SK-N-SH treated with all-trans-retinoic acid at 6 μM for 48 hours (cell line): ENCODE results near the gene TRPM6.

Experiments
- ARNTL ChIP-seq: fragments of 450-650 bp; formaldehyde crosslinking; IDR thresholded peaks from 2 replicates; pipeline ENCODE4 v1.5.0; 2020; ENCODE audit warnings: low read depth, mild to moderate bottlenecking, moderate library complexity, borderline replicate concordance
- ESRRG ChIP-seq: fragments of 250-450 bp; sonication (Bioruptor Pico); IDR thresholded peaks from 2 replicates; pipeline ENCODE4 v1.6.1; 2021; ENCODE audit warnings: mild to moderate bottlenecking
- POU6F1 ChIP-seq: fragments of 250-450 bp; sonication (Bioruptor Pico); IDR thresholded peaks from 2 replicates; pipeline ENCODE4 v1.8.0; 2021; ENCODE audit warnings: low read depth, mild to moderate bottlenecking, moderate library complexity, borderline replicate concordance
- RARB ChIP-seq: fragments of 250-450 bp; sonication (Bioruptor Pico); IDR thresholded peaks from 2 replicates; pipeline ENCODE4 v1.8.0; 2021; ENCODE audit warnings: mild to moderate bottlenecking, moderate library complexity
- TOX ChIP-seq: fragments of 250-450 bp; sonication (Bioruptor Pico); IDR thresholded peaks from 2 replicates; pipeline ENCODE4 v1.8.0; 2021; ENCODE audit warnings: mild to moderate bottlenecking, moderate library complexity, borderline replicate concordance
- ZC3H10 ChIP-seq: fragments of 250-450 bp; sonication (Bioruptor Pico); IDR thresholded peaks from 2 replicates; pipeline ENCODE4 v1.5.1; 2021; ENCODE audit warnings: mild to moderate bottlenecking, moderate library complexity
- ZFP3 ChIP-seq: fragments of 250-450 bp; sonication (Bioruptor Pico); IDR thresholded peaks from 2 replicates; pipeline ENCODE4 v1.5.0; 2020; ENCODE audit warnings: mild to moderate bottlenecking, moderate library complexity
- ZFP30 ChIP-seq: fragments of 450-650 bp; formaldehyde crosslinking; IDR thresholded peaks from 2 replicates; pipeline ENCODE4 v1.5.0; 2022; ENCODE audit warnings: mild to moderate bottlenecking, moderate library complexity
- TF ChIP-seq, protein P1 (sequence below): fragments of 250-450 bp; sonication (Bioruptor Pico); IDR thresholded peaks from 2 replicates; pipeline ENCODE4 v1.8.0; 2020; ENCODE audit warnings: mild to moderate bottlenecking, moderate library complexity, borderline replicate concordance
- TF ChIP-seq, protein P2 (sequence below): fragments of 250-450 bp; sonication (Bioruptor Pico); IDR thresholded peaks from 2 replicates; pipeline ENCODE4 v1.5.0; 2020; ENCODE audit warnings: mild to moderate bottlenecking, moderate library complexity

- TF ChIP-seq ZFP30 (CRISPR knock-in tag) (no peak), ARNTL (CRISPR knock-in tag) (no peak), POU6F1 (CRISPR knock-in tag) (no peak), RARB (CRISPR knock-in tag) (no peak), ZC3H10 (CRISPR knock-in tag) (no peak), ESRRG (no peak), TOX (CRISPR knock-in tag) (no peak), ZFP3 (CRISPR knock-in tag) (no peak)
- TF ChIP-seq, protein P1, sequence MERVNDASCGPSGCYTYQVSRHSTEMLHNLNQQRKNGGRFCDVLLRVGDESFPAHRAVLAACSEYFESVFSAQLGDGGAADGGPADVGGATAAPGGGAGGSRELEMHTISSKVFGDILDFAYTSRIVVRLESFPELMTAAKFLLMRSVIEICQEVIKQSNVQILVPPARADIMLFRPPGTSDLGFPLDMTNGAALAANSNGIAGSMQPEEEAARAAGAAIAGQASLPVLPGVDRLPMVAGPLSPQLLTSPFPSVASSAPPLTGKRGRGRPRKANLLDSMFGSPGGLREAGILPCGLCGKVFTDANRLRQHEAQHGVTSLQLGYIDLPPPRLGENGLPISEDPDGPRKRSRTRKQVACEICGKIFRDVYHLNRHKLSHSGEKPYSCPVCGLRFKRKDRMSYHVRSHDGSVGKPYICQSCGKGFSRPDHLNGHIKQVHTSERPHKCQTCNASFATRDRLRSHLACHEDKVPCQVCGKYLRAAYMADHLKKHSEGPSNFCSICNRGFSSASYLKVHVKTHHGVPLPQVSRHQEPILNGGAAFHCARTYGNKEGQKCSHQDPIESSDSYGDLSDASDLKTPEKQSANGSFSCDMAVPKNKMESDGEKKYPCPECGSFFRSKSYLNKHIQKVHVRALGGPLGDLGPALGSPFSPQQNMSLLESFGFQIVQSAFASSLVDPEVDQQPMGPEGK (CRISPR knock-in tag) = no peak
- TF ChIP-seq, protein P2, sequence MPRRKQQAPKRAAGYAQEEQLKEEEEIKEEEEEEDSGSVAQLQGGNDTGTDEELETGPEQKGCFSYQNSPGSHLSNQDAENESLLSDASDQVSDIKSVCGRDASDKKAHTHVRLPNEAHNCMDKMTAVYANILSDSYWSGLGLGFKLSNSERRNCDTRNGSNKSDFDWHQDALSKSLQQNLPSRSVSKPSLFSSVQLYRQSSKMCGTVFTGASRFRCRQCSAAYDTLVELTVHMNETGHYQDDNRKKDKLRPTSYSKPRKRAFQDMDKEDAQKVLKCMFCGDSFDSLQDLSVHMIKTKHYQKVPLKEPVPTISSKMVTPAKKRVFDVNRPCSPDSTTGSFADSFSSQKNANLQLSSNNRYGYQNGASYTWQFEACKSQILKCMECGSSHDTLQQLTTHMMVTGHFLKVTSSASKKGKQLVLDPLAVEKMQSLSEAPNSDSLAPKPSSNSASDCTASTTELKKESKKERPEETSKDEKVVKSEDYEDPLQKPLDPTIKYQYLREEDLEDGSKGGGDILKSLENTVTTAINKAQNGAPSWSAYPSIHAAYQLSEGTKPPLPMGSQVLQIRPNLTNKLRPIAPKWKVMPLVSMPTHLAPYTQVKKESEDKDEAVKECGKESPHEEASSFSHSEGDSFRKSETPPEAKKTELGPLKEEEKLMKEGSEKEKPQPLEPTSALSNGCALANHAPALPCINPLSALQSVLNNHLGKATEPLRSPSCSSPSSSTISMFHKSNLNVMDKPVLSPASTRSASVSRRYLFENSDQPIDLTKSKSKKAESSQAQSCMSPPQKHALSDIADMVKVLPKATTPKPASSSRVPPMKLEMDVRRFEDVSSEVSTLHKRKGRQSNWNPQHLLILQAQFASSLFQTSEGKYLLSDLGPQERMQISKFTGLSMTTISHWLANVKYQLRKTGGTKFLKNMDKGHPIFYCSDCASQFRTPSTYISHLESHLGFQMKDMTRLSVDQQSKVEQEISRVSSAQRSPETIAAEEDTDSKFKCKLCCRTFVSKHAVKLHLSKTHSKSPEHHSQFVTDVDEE = no peak
Observed at GRCh38 chr9:74817816-74818215, 69.9 kb downstream of the TRPM6 start.
